ENCODE results near the gene PRKCH.

- TF ChIP-seq CTCF (IDR thresholded peaks at IDR 0.05): no peak
- no peak for TF ChIP-seq POLR2A (IDR thresholded peaks at IDR 0.05)
Observed at GRCh38 chr14:61581955-61582615, 260.7 kb downstream of the PRKCH start.
